Coronary artery (tissue), 2 donors: ENCODE measurements around the gene SLC35F6.

Experiments used
- DNase-seq: peaks from one replicate; pipeline ENCODE4 v3.0.0-alpha.2; 2017; ENCODE audit warnings: low spot score
- H3K27ac ChIP-seq, 2 donors: fragments of 200-600 bp; sonication (generic); one replicate each; pipeline ENCODE4 v1.5.1; 2016 to 2019
- H3K4me3 ChIP-seq: fragments of 200-600 bp; sonication (generic); 2 replicates; pipeline ENCODE4 v1.5.1; 2016; ENCODE audit warnings: mild to moderate bottlenecking, moderate library complexity
- TF ChIP-seq, protein P1 (sequence below): fragments of 200-600 bp; sonication (generic); IDR thresholded peaks from one replicate; pipeline ENCODE4 v1.5.1; 2019; ENCODE audit warnings: antibody characterized with exemption

Gene SLC35F6

GRCh38 chr2:26720322-26721114, 43.6 kb upstream of the SLC35F6 start:
- Histone ChIP-seq H3K4me3 (no peak overlapping the region), H3K27ac (peak overlapping the region; percentile 80 to 85)
- DNase-seq, result peak; percentile 93
- TF ChIP-seq, protein P1, sequence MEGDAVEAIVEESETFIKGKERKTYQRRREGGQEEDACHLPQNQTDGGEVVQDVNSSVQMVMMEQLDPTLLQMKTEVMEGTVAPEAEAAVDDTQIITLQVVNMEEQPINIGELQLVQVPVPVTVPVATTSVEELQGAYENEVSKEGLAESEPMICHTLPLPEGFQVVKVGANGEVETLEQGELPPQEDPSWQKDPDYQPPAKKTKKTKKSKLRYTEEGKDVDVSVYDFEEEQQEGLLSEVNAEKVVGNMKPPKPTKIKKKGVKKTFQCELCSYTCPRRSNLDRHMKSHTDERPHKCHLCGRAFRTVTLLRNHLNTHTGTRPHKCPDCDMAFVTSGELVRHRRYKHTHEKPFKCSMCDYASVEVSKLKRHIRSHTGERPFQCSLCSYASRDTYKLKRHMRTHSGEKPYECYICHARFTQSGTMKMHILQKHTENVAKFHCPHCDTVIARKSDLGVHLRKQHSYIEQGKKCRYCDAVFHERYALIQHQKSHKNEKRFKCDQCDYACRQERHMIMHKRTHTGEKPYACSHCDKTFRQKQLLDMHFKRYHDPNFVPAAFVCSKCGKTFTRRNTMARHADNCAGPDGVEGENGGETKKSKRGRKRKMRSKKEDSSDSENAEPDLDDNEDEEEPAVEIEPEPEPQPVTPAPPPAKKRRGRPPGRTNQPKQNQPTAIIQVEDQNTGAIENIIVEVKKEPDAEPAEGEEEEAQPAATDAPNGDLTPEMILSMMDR, result no peak

GRCh38 chr2:26721115-26722032, 42.7 kb upstream of the SLC35F6 start:
- no peak for DNase-seq
- no peak overlapping the region for H3K4me3 ChIP-seq
- TF ChIP-seq, protein P1, result no peak
- H3K27ac ChIP-seq, result peak overlapping the region; percentile 80 to 85

DNA sequence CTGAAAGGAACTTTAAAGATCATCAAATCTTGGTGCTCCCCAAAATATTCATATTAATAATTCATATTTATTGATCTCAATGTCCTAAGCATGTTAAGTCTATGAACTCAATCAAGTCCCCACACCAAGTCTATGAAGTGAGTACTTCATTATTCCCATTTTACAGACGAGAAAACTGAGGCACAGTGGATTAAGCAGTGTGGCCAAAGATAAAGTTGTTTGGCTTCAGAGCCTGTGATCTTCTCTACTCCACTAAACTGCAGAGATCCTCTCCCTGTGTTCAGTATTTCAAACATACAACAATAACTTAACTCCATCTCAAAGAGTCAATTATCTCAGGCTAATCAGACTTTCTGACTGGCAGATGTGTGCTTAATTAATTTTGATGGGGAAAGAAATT, 41.8 kb upstream of the SLC35F6 start:
- Histone ChIP-seq H3K4me3 (no peak overlapping the region), H3K27ac (peak overlapping the region; percentile 85 to 94)
- TF ChIP-seq, protein P1, result no peak
- DNase-seq, result no peak

DNA sequence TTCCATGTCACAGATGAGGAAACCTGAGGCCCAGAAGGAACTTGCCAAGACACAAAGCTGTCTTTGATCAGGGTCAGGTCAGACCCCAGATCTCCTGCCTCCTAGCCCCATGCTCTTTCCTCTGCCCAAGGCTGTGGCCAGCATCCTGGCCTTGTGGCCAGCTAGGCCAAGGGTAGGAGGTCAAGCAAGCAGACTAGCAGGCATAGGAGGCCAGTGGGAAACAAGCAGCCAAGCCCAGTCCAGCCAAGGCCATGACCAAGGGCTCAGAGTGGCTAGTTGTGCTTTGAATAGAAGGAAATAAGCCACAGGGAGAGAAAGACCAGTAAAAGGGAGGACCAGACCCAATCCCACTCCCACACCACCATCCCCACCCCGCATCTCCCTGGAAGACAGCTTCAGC, 41.2 kb upstream of the SLC35F6 start:
- H3K27ac ChIP-seq, result peak overlapping the region; percentile 85 to 94

GRCh38 chr2:26723475-26723874, 40.6 kb upstream of the SLC35F6 start:
- Histone ChIP-seq H3K27ac (peak overlapping the region; percentile 85 to 94), H3K4me3 (no peak overlapping the region)
- DNase-seq, result no peak
- TF ChIP-seq, protein P1, result no peak

More for the DNA sequence above, 41.2 kb upstream of the SLC35F6 start:
- TF ChIP-seq, protein P1, result no peak
- no peak overlapping the region for H3K4me3 ChIP-seq
- no peak for DNase-seq

GRCh38 chr2:26723991-26724750, 39.9 kb upstream of the SLC35F6 start:
- TF ChIP-seq, protein P1, result no peak
- DNase-seq, result peak; percentile 93
- H3K4me3 ChIP-seq, result peak overlapping the region; percentile 26
- H3K27ac ChIP-seq, result peak overlapping the region; percentile 85 to 94
